Activated T-cell treated with anti-CD3 and anti-CD28 coated beads for 1 hour (primary cell): Measurements from ENCODE around the gene ADRA1B.
"Not testable (repeated sequence)": the region's sequence is repeated elsewhere in the genome, so short reads cannot be mapped to it uniquely, and the experiment has no call there.

ENCODE experiments used
- DNase-seq: peaks from one replicate; pipeline ENCODE4 v3.0.0-alpha.2; 2020; ENCODE audit warnings: low read depth

Gene ADRA1B

GRCh38 chr5:159929176-159929575, 12.9 kb downstream of the ADRA1B start:
- no peak for DNase-seq

- no peak for DNase-seq
These were observed 17.5 kb downstream of the ADRA1B start for GRCh38 chr5:159933531-159934485.

GRCh38 chr5:159935946-159936345, 19.7 kb downstream of the ADRA1B start:
- DNase-seq: no peak

GRCh38 chr5:159936686-159937329, 20.5 kb downstream of the ADRA1B start:
- no peak for DNase-seq

GRCh38 chr5:159937580-159937979, 21.3 kb downstream of the ADRA1B start:
- no peak for DNase-seq

- DNase-seq: no peak
These were observed 27.0 kb downstream of the ADRA1B start for GRCh38 chr5:159943326-159943725.

- no peak for DNase-seq
These were observed 27.8 kb downstream of the ADRA1B start for GRCh38 chr5:159944056-159944600.

- no peak for DNase-seq
These were observed 29.1 kb downstream of the ADRA1B start for GRCh38 chr5:159945359-159945758.

GRCh38 chr5:159947708-159948358, 31.6 kb downstream of the ADRA1B start:
- no peak for DNase-seq

GRCh38 chr5:159951387-159951786, 35.1 kb downstream of the ADRA1B start:
- no peak for DNase-seq

GRCh38 chr5:159951834-159952233, 35.6 kb downstream of the ADRA1B start:
- no peak for DNase-seq

- no peak for DNase-seq
These were observed 37.3 kb downstream of the ADRA1B start for GRCh38 chr5:159953609-159954008.

GRCh38 chr5:159955056-159955624, 38.9 kb downstream of the ADRA1B start:
- no peak for DNase-seq

- DNase-seq: no peak
These were observed 39.8 kb downstream of the ADRA1B start for GRCh38 chr5:159956074-159956473.

GRCh38 chr5:159961176-159962160, 45.2 kb downstream of the ADRA1B start:
- DNase-seq: no peak

GRCh38 chr5:159962214-159962613, 45.9 kb downstream of the ADRA1B start:
- DNase-seq: no peak

GRCh38 chr5:159963935-159964334, 47.7 kb downstream of the ADRA1B start:
- DNase-seq: no peak

GRCh38 chr5:159965031-159965837, 49.0 kb downstream of the ADRA1B start:
- no peak for DNase-seq

- not testable (repeated sequence) for DNase-seq
These were observed 49.5 kb downstream of the ADRA1B start for GRCh38 chr5:159965838-159966128.

- DNase-seq: no peak
These were observed 53.7 kb downstream of the ADRA1B start for GRCh38 chr5:159969966-159970365.
